Activated naive CD4-positive, alpha-beta T cell treated with anti-CD3 and anti-CD28 coated beads, Interleukin-2, amount 50 U/mL, for 16 hours (primary cell): ENCODE data around the gene KLK3.
"Not testable (repeated sequence)": the region's sequence is repeated elsewhere in the genome, so short reads cannot be mapped to it uniquely, and the experiment has no call there.

Source experiments
- DNase-seq: peaks from one replicate; pipeline ENCODE4 v3.0.0-alpha.2; 2020

The KLK3 gene

GRCh38 chr19:50854636-50855410, at the start of gene KLK3:
Gene KLK3, plus strand, starts transcription at chr19:50854915. Its CDS starts 41 bp downstream, at chr19:50854956.
- no peak for DNase-seq

- no peak for DNase-seq
Measured at GRCh38 chr19:50808856-50809255, 45.9 kb upstream of the KLK3 start.

GRCh38 chr19:50811622-50812238, 43.0 kb upstream of the KLK3 start:
- not testable (repeated sequence) for DNase-seq

GRCh38 chr19:50812474-50812873, 42.2 kb upstream of the KLK3 start:
- no peak for DNase-seq

GRCh38 chr19:50814883-50815282, 39.8 kb upstream of the KLK3 start:
- no peak for DNase-seq

- DNase-seq: no peak
Measured at GRCh38 chr19:50815439-50815838, 39.3 kb upstream of the KLK3 start.

GRCh38 chr19:50817941-50818858, 36.5 kb upstream of the KLK3 start:
- DNase-seq: peak; percentile 46

- no peak for DNase-seq
Measured at GRCh38 chr19:50818859-50819472, 35.7 kb upstream of the KLK3 start.

- DNase-seq: no peak
Measured at GRCh38 chr19:50819636-50820035, 35.1 kb upstream of the KLK3 start.

GRCh38 chr19:50820086-50820485, 34.6 kb upstream of the KLK3 start:
- DNase-seq: no peak

- no peak for DNase-seq
Measured at GRCh38 chr19:50820549-50821247, 34.0 kb upstream of the KLK3 start.

GRCh38 chr19:50821248-50821612, 33.5 kb upstream of the KLK3 start:
- no peak for DNase-seq

GRCh38 chr19:50821622-50822021, 33.1 kb upstream of the KLK3 start:
- no peak for DNase-seq

- DNase-seq: no peak
Measured at GRCh38 chr19:50822661-50823208, 32.0 kb upstream of the KLK3 start.

GRCh38 chr19:50823389-50824042, 31.2 kb upstream of the KLK3 start, which contains the start of gene KLK1:
Gene KLK1, minus strand, starts transcription at chr19:50823787. Its CDS starts 39 bp downstream, at chr19:50823748.
- DNase-seq: no peak

GRCh38 chr19:50826492-50827240, 28.0 kb upstream of the KLK3 start:
- DNase-seq: no peak

GRCh38 chr19:50827476-50827875, 27.2 kb upstream of the KLK3 start:
- DNase-seq: no peak

- no peak for DNase-seq
Measured at GRCh38 chr19:50829801-50830200, 24.9 kb upstream of the KLK3 start.

- no peak for DNase-seq
Measured at GRCh38 chr19:50830266-50831025, 24.3 kb upstream of the KLK3 start.

GRCh38 chr19:50831026-50831396, 23.7 kb upstream of the KLK3 start:
- no peak for DNase-seq
